HepG2 (cell line): ENCODE data around the gene FAM118A. TPM values are rescaled to one million over a fixed set of nuclear protein-coding genes. Genes with fewer than 3 reads are reported as not detected.

Experiments used
- CAMTA2 ChIP-seq: sonication (generic); formaldehyde crosslinking; IDR thresholded peaks from 2 replicates; pipeline ENCODE4 v1.4.0; 2020; ENCODE audit warnings: mild to moderate bottlenecking, missing genetic modification reagents, borderline replicate concordance
- CEBPB ChIP-seq: IDR thresholded peaks from 2 replicates; pipeline ENCODE4 v1.6.1; 2011; ENCODE audit warnings: low read depth, low read length, improper control_type of control experiment, borderline replicate concordance
- ESRRA ChIP-seq: sonication (generic); formaldehyde crosslinking; IDR thresholded peaks from 2 replicates; pipeline ENCODE4 v1.5.1; 2020; ENCODE audit warnings: mild to moderate bottlenecking, low read depth, missing genetic modification reagents
- NCOA2 ChIP-seq: sonication (generic); formaldehyde crosslinking; IDR thresholded peaks from 2 replicates; pipeline ENCODE4 v1.8.0; 2022; ENCODE audit warnings: inconsistent platforms
- RFXANK ChIP-seq: IDR thresholded peaks from 2 replicates; pipeline ENCODE4 v1.6.1; 2016
- RXRB ChIP-seq: IDR thresholded peaks from 2 replicates; pipeline ENCODE4 v1.6.1; 2016; ENCODE audit warnings: borderline replicate concordance, missing genetic modification reagents, missing compliant biosample characterization
- ZNF121 ChIP-seq: sonication (generic); formaldehyde crosslinking; IDR thresholded peaks from 2 replicates; pipeline ENCODE4 v1.5.0; 2020; ENCODE audit warnings: mild to moderate bottlenecking, missing genetic modification reagents
- ZNF138 ChIP-seq: sonication (generic); formaldehyde crosslinking; IDR thresholded peaks from 2 replicates; pipeline ENCODE4 v1.5.0; 2020; ENCODE audit warnings: mild to moderate bottlenecking, low read depth, missing genetic modification reagents
- ZNF24 ChIP-seq: fragments of 450-650 bp; IDR thresholded peaks from 2 replicates; pipeline ENCODE4 v1.6.1; 2017; ENCODE audit warnings: antibody characterized with exemption, mild to moderate bottlenecking
- ZNF468 ChIP-seq: sonication (generic); formaldehyde crosslinking; IDR thresholded peaks from 2 replicates; pipeline ENCODE4 v1.8.0; 2022; ENCODE audit warnings: mild to moderate bottlenecking, moderate library complexity, missing genetic modification reagents
- ZNF619 ChIP-seq: sonication (generic); formaldehyde crosslinking; IDR thresholded peaks from 2 replicates; pipeline ENCODE4 v1.4.0; 2020; ENCODE audit warnings: mild to moderate bottlenecking, missing genetic modification reagents
- ZNF761 ChIP-seq: sonication (generic); formaldehyde crosslinking; conservative IDR thresholded peaks from 2 replicates; pipeline ENCODE4 v1.4.0; 2020; ENCODE audit warnings: mild to moderate bottlenecking, missing genetic modification reagents
- polyA plus RNA-seq, 8 experiments: library from polyadenylated mRNA; depleted of rRNA in 3 of 8; stranded (reverse) in 7 of 8; unstranded in 1 of 8; fragments of >200 nt; fragmentation: Illumina TruSeq in 4 of 8; extraction: Trizol in 4 of 8; gene quantifications; 2 replicates each; pipeline versions ENCODE4 v1.2.1 to v1.2.3, GENCODE V29; 2011 to 2016; ENCODE audit warnings: low read depth in 4 of 8, missing spikeins in 1 of 8, mixed read lengths in 1 of 8; ENCODE audit not compliant: insufficient read depth in 1 of 8
- total RNA-seq, 5 experiments: library from RNA; depleted of rRNA; stranded (reverse); fragments of >200 nt; fragmentation: Illumina TruSeq; extraction: Trizol; gene quantifications; 2 replicates each; pipeline ENCODE4 v1.2.3, GENCODE V29; 2016; ENCODE audit warnings: low read depth in 1 of 5
- TF ChIP-seq, protein P1 (sequence below), 2 experiments: sonication (generic) in 1 of 2; formaldehyde crosslinking in 1 of 2; IDR thresholded peaks; 2 replicates each; pipeline versions ENCODE4 v1.5.1 to v1.6.1; 2011 to 2020; ENCODE audit warnings: borderline replicate concordance in 1 of 2, low read depth in 1 of 2, low read length in 1 of 2, mild to moderate bottlenecking in 1 of 2, missing genetic modification reagents in 1 of 2, moderate library complexity in 1 of 2
- TF ChIP-seq, protein P2 (sequence below): sonication (generic); formaldehyde crosslinking; IDR thresholded peaks from 2 replicates; pipeline ENCODE4 v1.4.0; 2020; ENCODE audit warnings: missing genetic modification reagents
- TF ChIP-seq, protein P3 (sequence below): sonication (generic); formaldehyde crosslinking; IDR thresholded peaks from 2 replicates; pipeline ENCODE4 v1.8.1; 2022; ENCODE audit warnings: mild to moderate bottlenecking, missing genetic modification reagents
- TF ChIP-seq, protein P4 (sequence below): sonication (generic); formaldehyde crosslinking; IDR thresholded peaks from 2 replicates; pipeline ENCODE4 v1.5.0; 2020; ENCODE audit warnings: missing genetic modification reagents, mild to moderate bottlenecking, borderline replicate concordance
- TF ChIP-seq, protein P5 (sequence below): sonication (generic); formaldehyde crosslinking; IDR thresholded peaks from 2 replicates; pipeline ENCODE4 v1.4.0; 2020; ENCODE audit warnings: low read depth, mild to moderate bottlenecking, missing genetic modification reagents
- TF ChIP-seq, protein P6 (sequence below): sonication (generic); formaldehyde crosslinking; IDR thresholded peaks from 2 replicates; pipeline ENCODE4 v1.5.1; 2020; ENCODE audit warnings: missing genetic modification reagents, mild to moderate bottlenecking, borderline replicate concordance

Gene FAM118A
- total and polyA plus RNA-seq, 2 of the 13 experiments (the other 11 are each of a cell fraction or from before 2014, with no cell fraction given) = 36.7 to 48.2 TPM

DNA sequence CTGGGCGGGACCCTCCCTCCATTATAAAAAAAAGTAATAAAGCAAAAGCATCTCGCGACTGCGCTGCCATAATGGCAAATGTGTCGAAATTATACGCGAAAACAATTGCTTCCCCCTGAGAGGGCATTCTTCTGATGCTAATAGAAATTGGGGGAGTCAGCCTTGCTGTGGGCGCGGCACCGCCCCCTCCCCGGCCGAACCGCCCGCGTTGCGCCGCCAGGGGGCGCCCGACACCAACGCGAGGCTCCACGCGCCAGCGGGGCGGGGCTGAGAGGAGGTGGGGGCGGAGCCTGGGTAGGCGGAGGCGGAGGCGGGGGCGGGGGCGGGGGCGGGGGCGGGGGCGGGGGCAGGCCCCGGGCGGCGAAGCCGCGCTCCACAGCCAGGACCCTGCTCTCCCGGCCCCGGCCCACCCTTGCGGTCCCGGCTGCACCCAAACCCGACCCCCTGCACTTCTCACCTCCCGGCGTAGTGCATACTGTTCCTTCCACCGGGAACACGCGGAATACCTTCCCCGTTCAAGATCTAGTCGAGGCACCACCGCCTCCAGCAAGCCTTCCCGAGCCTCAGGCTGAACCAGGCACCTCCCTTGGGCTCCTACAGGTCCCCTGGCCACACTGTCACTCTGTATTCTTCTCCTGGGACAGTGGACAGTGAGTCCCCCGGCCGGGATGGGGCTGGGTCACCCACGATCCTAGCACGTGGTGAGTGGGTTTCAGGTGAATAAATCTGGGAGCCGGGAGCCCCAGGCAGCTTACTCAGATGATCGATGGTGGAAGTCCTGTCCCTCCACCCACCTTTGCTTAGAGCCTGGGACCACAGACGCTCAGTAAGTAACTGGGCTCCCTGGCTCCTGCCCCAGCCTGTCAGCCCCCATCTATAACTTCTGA is 40.5 kb upstream of the FAM118A start (continued):
- TF ChIP-seq RXRB (CRISPR knock-in tag) (peak; percentile 11; the same call in 1 of the 2 replicates), ZNF121 (CRISPR knock-in tag) (no peak), ZNF619 (CRISPR knock-in tag) (no peak), NCOA2 (CRISPR knock-in tag) (no peak), CAMTA2 (CRISPR knock-in tag) (peak; percentile 75; the same call in 1 of the 2 replicates), CEBPB (no peak), RFXANK (CRISPR knock-in tag) (no peak), ZNF24 (no peak), ZNF138 (no peak), ZNF761 (no peak), ESRRA (CRISPR knock-in tag) (no peak), ZNF468 (CRISPR knock-in tag) (no peak)
- TF ChIP-seq, protein P1, sequence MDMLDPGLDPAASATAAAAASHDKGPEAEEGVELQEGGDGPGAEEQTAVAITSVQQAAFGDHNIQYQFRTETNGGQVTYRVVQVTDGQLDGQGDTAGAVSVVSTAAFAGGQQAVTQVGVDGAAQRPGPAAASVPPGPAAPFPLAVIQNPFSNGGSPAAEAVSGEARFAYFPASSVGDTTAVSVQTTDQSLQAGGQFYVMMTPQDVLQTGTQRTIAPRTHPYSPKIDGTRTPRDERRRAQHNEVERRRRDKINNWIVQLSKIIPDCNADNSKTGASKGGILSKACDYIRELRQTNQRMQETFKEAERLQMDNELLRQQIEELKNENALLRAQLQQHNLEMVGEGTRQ (IDR thresholded peaks at IDR 0.05; ENCODE audit: low read depth, low read length) = no peak
- TF ChIP-seq, protein P1 (CRISPR knock-in tag; IDR thresholded peaks at IDR 0.05; ENCODE audit: borderline replicate concordance) = no peak
- TF ChIP-seq, protein P2, sequence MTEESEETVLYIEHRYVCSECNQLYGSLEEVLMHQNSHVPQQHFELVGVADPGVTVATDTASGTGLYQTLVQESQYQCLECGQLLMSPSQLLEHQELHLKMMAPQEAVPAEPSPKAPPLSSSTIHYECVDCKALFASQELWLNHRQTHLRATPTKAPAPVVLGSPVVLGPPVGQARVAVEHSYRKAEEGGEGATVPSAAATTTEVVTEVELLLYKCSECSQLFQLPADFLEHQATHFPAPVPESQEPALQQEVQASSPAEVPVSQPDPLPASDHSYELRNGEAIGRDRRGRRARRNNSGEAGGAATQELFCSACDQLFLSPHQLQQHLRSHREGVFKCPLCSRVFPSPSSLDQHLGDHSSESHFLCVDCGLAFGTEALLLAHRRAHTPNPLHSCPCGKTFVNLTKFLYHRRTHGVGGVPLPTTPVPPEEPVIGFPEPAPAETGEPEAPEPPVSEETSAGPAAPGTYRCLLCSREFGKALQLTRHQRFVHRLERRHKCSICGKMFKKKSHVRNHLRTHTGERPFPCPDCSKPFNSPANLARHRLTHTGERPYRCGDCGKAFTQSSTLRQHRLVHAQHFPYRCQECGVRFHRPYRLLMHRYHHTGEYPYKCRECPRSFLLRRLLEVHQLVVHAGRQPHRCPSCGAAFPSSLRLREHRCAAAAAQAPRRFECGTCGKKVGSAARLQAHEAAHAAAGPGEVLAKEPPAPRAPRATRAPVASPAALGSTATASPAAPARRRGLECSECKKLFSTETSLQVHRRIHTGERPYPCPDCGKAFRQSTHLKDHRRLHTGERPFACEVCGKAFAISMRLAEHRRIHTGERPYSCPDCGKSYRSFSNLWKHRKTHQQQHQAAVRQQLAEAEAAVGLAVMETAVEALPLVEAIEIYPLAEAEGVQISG = peak; percentile 32; the same call in 1 of the 2 replicates
- TF ChIP-seq, protein P3, sequence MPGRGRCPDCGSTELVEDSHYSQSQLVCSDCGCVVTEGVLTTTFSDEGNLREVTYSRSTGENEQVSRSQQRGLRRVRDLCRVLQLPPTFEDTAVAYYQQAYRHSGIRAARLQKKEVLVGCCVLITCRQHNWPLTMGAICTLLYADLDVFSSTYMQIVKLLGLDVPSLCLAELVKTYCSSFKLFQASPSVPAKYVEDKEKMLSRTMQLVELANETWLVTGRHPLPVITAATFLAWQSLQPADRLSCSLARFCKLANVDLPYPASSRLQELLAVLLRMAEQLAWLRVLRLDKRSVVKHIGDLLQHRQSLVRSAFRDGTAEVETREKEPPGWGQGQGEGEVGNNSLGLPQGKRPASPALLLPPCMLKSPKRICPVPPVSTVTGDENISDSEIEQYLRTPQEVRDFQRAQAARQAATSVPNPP (CRISPR knock-in tag) = no peak
- TF ChIP-seq, protein P4, sequence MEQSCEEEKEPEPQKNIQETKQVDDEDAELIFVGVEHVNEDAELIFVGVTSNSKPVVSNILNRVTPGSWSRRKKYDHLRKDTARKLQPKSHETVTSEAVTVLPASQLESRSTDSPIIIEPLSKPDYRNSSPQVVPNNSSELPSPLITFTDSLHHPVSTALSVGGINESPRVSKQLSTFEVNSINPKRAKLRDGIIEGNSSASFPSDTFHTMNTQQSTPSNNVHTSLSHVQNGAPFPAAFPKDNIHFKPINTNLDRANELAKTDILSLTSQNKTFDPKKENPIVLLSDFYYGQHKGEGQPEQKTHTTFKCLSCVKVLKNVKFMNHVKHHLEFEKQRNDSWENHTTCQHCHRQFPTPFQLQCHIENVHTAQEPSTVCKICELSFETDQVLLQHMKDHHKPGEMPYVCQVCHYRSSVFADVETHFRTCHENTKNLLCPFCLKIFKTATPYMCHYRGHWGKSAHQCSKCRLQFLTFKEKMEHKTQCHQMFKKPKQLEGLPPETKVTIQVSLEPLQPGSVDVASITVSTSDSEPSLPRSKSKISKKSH (CRISPR knock-in tag) = 0 out of 2 replicates have a peak, but pooled peaks have one; percentile 37
- TF ChIP-seq, protein P5, sequence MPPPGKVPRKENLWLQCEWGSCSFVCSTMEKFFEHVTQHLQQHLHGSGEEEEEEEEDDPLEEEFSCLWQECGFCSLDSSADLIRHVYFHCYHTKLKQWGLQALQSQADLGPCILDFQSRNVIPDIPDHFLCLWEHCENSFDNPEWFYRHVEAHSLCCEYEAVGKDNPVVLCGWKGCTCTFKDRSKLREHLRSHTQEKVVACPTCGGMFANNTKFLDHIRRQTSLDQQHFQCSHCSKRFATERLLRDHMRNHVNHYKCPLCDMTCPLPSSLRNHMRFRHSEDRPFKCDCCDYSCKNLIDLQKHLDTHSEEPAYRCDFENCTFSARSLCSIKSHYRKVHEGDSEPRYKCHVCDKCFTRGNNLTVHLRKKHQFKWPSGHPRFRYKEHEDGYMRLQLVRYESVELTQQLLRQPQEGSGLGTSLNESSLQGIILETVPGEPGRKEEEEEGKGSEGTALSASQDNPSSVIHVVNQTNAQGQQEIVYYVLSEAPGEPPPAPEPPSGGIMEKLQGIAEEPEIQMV (CRISPR knock-in tag) = no peak
- TF ChIP-seq, protein P6, sequence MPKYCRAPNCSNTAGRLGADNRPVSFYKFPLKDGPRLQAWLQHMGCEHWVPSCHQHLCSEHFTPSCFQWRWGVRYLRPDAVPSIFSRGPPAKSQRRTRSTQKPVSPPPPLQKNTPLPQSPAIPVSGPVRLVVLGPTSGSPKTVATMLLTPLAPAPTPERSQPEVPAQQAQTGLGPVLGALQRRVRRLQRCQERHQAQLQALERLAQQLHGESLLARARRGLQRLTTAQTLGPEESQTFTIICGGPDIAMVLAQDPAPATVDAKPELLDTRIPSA (CRISPR knock-in tag) = no peak; the same call in 1 of the 2 replicates
